Body of pancreas (tissue), 4 donors: ENCODE data around the gene TUFM. TPM values are rescaled to one million over a fixed set of nuclear protein-coding genes. Genes with fewer than 3 reads are reported as not detected.

ENCODE experiments used
- ATAC-seq: fragments of 150-250 bp; one replicate; pipeline ENCODE4 v1.9.1; 2016
- DNase-seq, 4 donors: peaks; one replicate each; pipeline ENCODE4 v3.0.0-alpha.2; 2019
- H3K27ac ChIP-seq, 4 donors: fragments of 200-600 bp; sonication (generic); 1 replicate in 3 of 4; 2 replicates in 1 of 4; pipeline versions ENCODE4 v1.5.1 to v1.6.1; 2016 to 2019; ENCODE audit warnings: mild to moderate bottlenecking in 1 of 4, mixed read lengths in 1 of 4, moderate library complexity in 1 of 4
- H3K27me3 ChIP-seq, 2 donors: fragments of 200-600 bp; sonication (generic); one replicate each; pipeline ENCODE4 v1.6.0; 2016; ENCODE audit warnings: mild to moderate bottlenecking in 1 of 2
- H3K36me3 ChIP-seq, 2 donors: fragments of 200-600 bp; sonication (generic); replicated peaks in 1 of 2; 2 replicates each; pipeline ENCODE4 v1.5.1; 2016; ENCODE audit warnings: low read depth in 2 of 2; ENCODE audit not compliant: insufficient read depth in 1 of 2
- H3K4me1 ChIP-seq: fragments of 200-600 bp; sonication (generic); one replicate; pipeline ENCODE4 v1.6.0; 2016
- H3K4me3 ChIP-seq, 2 donors: fragments of 200-600 bp; sonication (generic); 1 replicate in 1 of 2; 2 replicates in 1 of 2; pipeline ENCODE4 v1.5.1; 2016 to 2019
- H3K9me3 ChIP-seq, 3 donors: fragments of 200-600 bp; sonication (generic); 1 replicate in 2 of 3; 2 replicates in 1 of 3; pipeline ENCODE4 v1.5.1; 2016
- POLR2A ChIP-seq, 3 donors: fragments of 450-650 bp; IDR thresholded peaks; one replicate each; pipeline ENCODE4 v1.6.1; 2016; ENCODE audit warnings: antibody characterized with exemption in 3 of 3, mild to moderate bottlenecking in 2 of 3
- WGBS, 2 donors: methylation state at CpG; one replicate each; pipeline ENCODE4 v1.1.5; 2017; 5-methylcytosine and 5-hydroxymethylcytosine counted together
- intact Hi-C: fragments of 100-400 bp; cut with DNase I; formaldehyde crosslinking; loops from one replicate; pipeline ENCODE4 v1.15.1; 2023
- total RNA-seq, 2 donors: library from RNA; depleted of rRNA; stranded (reverse); fragments of >200 nt; gene quantifications; one replicate each; pipeline ENCODE4 v1.1.0, GENCODE V29; 2016
- TF ChIP-seq, protein P1 (sequence below), 7 experiments: fragments of 450-650 bp in 4 of 7; fragments of 200-600 bp in 3 of 7; sonication (generic) in 3 of 7; IDR thresholded peaks; one replicate each; pipeline ENCODE4 v1.5.1; 2016 to 2019; ENCODE audit warnings: antibody characterized with exemption in 7 of 7

TUFM gene
- total RNA-seq, 2 donors from 2014 or later, result 93.4 to 103 TPM

DNA sequence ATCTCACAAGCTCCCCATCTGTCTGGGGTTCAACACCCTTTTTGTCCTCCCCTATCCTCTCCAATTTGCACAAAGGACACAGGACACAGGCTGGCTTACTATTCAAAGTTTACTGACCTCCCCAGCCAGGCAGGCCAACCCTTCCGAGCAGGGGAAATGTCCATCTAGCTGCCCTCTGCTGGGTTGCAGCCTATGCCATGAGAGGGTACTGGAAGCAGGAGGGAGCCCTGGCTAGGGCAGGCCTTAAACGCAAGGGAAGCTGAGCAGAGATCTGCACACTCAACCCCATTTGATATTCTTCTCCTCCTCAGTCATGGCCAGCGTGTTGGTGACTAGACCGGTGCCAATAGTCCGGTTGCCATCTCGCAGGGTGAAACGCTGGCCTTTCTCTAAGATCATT, 3.5 kb downstream of the TUFM start:
- peaks cover 21% of the 10 kb centered on the region for H3K4me1 ChIP-seq
- ATAC-seq, result no peak
- no peak for DNase-seq
- intact Hi-C loops, result no loop called here
- no peak overlapping the region for H3K4me3 ChIP-seq
- peaks cover 5 to 14% of the 10 kb centered on the region in 2 donors for H3K36me3 ChIP-seq
- no peaks in the 10 kb centered on the region for H3K9me3 ChIP-seq
- H3K27me3 ChIP-seq, result no peaks in the 10 kb centered on the region
- 89 to 100% methylated on average over 1 to 7 of the region's 7 CpGs for WGBS, 2 donors
- no peak overlapping the region for H3K27ac ChIP-seq
- no peak for TF ChIP-seq POLR2A (IDR thresholded peaks at IDR 0.05)
- TF ChIP-seq, protein P1, sequence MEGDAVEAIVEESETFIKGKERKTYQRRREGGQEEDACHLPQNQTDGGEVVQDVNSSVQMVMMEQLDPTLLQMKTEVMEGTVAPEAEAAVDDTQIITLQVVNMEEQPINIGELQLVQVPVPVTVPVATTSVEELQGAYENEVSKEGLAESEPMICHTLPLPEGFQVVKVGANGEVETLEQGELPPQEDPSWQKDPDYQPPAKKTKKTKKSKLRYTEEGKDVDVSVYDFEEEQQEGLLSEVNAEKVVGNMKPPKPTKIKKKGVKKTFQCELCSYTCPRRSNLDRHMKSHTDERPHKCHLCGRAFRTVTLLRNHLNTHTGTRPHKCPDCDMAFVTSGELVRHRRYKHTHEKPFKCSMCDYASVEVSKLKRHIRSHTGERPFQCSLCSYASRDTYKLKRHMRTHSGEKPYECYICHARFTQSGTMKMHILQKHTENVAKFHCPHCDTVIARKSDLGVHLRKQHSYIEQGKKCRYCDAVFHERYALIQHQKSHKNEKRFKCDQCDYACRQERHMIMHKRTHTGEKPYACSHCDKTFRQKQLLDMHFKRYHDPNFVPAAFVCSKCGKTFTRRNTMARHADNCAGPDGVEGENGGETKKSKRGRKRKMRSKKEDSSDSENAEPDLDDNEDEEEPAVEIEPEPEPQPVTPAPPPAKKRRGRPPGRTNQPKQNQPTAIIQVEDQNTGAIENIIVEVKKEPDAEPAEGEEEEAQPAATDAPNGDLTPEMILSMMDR (IDR thresholded peaks at IDR 0.05), result no peak

DNA sequence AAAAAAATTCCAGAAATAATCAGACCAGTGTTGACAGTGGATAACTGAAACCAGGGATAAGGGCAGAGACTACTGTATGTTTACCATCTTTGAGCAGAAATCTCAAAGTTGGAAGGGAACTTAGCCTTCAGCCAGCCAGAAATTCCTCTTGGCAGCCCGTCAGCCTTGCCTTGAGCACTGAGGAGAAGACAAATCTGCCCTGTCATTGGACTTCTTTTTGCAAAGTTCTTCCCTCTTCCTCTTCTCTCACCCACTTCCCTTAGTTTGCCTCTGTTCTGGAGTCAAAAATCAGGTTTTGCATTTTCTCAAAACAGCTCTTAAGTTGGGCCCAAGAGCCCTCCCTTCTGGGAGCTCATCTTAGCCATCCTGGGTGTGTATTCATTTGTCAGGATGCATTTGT, 6.2 kb downstream of the TUFM start:
- TF ChIP-seq, protein P1 (IDR thresholded peaks at IDR 0.05), result no peak
- no peak for TF ChIP-seq POLR2A (IDR thresholded peaks at IDR 0.05)
- Histone ChIP-seq H3K36me3 (peaks cover 18 to 31% of the 10 kb centered on the region in 2 donors), H3K27me3 (no peaks in the 10 kb centered on the region), H3K4me3 (no peak overlapping the region), H3K27ac (no peak overlapping the region), H3K4me1 (peaks cover 4% of the 10 kb centered on the region), H3K9me3 (no peaks in the 10 kb centered on the region)
- intact Hi-C loops, result no loop called here
- no peak for ATAC-seq
- 33 to 38% methylated on average over 1 of the region's 1 CpG for WGBS, 2 donors
- DNase-seq, result no peak

DNA sequence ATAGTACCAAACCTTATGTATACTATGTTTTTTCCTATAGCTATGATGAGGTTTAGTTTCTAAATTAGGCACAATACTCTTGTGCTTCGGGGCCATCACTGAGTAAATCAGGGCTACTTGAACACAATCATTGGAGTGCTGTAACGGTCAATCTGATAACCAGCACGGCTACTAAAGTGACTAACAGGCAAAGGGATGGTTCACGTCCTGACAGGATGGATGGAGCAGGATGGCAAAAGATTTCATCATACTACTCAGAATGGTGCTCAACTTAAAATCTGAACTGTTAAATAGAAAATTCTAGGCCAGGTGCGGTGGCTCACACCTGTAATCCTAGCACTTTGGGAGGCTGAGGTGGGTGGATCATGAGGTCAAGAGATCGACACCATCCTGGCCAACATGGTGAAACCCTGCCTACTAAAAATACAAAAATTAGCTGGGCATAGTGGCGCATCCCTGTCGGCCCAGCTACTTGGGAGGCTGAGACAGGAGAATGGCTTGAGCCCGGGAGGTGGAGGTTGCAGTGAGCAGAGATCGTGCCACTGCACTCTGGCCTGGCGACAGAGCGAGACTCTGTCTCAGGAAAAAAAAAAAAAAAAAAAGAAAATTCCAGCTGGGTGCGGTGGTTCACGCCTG, 7.0 kb downstream of the TUFM start:
- intact Hi-C loops, result no loop called here
- no peaks in the 10 kb centered on the region for H3K4me1 ChIP-seq
- DNase-seq, result no peak
- 92 to 98% methylated on average over 13 to 14 of the region's 14 CpGs for WGBS, 2 donors
- H3K36me3 ChIP-seq, result peaks cover 22 to 34% of the 10 kb centered on the region in 2 donors
- no peaks in the 10 kb centered on the region for H3K9me3 ChIP-seq
- H3K27ac ChIP-seq, result no peak overlapping the region
- no peak overlapping the region for H3K4me3 ChIP-seq
- TF ChIP-seq POLR2A (IDR thresholded peaks at IDR 0.05), result no peak
- TF ChIP-seq, protein P1 (IDR thresholded peaks at IDR 0.05), result no peak
- no peak for ATAC-seq
- no peaks in the 10 kb centered on the region for H3K27me3 ChIP-seq

DNA sequence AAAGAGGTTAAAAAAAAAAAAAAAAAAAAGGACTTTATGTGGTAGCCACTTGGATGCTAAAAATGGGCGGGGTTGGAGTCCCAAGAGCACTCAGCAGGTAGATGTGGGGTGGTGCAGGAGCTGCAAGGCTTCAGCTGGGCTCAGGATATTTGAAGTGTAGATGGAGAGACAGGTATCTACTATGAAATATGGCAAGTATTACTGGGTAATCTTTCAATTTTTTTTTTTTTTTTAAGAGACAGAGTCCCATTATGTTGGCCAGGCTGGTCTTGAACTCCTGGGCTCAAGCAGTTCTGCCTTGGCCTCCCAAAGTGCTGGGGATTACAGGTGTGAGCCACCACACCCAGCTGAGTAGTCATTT, 7.6 kb downstream of the TUFM start:
- Histone ChIP-seq H3K36me3 (peaks cover 26 to 34% of the 10 kb centered on the region in 2 donors), H3K4me1 (no peaks in the 10 kb centered on the region), H3K27me3 (no peaks in the 10 kb centered on the region), H3K9me3 (no peaks in the 10 kb centered on the region), H3K27ac (no peak overlapping the region), H3K4me3 (no peak overlapping the region)
- intact Hi-C loops, result no loop called here
- WGBS, 2 donors, result 84 to 96% methylated on average over 1 of the region's 1 CpG
- TF ChIP-seq POLR2A (IDR thresholded peaks at IDR 0.05), result no peak
- TF ChIP-seq, protein P1 (IDR thresholded peaks at IDR 0.05), result no peak
- DNase-seq (no peak), ATAC-seq (no peak)
